ENCODE data around the gene DRAM2.

DRAM2 gene

DNA sequence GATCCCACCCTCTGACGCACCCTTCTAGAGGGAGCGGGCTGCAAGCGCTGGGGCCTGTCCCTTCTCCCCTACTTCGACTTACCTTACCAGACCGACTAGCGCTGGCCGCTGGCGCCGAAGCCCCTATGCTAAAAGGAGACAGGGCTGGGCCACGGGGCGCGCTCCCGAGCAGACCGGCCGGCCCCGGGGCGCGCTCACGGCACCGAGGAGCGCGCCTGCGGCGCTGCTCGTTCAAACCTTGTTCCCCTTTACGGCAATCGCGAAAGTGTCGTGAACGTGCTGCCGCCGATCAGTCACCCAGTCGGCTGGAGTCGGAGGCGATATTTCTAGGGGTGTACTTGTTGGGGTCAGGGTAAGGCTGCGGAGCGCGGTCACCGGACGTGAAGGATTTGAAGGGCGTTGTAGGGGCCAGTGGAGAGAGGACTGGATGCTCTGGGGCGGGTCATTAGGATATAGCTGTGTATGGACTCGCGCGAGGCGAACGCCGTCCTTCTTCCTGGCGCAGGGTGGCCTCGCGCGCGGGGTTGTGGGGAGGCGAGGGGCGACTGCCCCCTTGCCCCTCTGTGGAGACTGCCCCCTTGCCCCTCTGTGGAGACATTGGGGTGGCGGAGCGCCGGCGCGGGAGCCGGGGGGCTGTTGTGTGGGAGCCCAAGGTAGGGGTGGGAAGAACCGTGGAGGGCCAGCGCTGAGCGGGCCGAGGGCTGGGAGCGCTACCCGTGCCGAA lies at the start of gene DRAM2, which contains the start of gene CEPT1:
Gene DRAM2 (minus strand): TSS at position 138 of the 724 bp plus-strand sequence. CDS start 8,539 bp downstream, outside the sequence.
Gene CEPT1 (plus strand): TSS at position 268 of the 724 bp plus-strand sequence. CDS start 7,492 bp downstream, outside the sequence.
- peak; percentile 96 for DNase-seq (ENCODE audit: low read depth)

DNA sequence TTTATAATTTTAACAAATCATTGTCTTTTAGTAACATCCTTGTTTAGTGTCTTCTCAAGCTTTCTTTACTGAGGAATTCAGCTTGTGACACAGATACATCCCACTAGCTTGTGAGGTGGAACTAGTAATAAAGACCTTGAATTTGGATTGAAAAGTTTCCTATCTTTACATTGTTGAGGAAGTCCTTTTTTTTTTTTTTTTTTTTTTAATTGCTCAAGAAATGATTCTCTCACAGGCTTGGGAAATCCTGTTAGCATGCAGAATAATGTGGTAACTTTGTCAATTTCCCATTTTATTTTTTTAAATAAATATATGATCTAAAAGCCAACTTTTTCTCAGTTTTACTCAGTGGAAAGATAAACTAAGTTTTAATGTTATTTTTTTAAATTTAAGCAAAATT lies 44.8 kb upstream of the DRAM2 start:
- no peak for DNase-seq (ENCODE audit: low read depth)

DNA sequence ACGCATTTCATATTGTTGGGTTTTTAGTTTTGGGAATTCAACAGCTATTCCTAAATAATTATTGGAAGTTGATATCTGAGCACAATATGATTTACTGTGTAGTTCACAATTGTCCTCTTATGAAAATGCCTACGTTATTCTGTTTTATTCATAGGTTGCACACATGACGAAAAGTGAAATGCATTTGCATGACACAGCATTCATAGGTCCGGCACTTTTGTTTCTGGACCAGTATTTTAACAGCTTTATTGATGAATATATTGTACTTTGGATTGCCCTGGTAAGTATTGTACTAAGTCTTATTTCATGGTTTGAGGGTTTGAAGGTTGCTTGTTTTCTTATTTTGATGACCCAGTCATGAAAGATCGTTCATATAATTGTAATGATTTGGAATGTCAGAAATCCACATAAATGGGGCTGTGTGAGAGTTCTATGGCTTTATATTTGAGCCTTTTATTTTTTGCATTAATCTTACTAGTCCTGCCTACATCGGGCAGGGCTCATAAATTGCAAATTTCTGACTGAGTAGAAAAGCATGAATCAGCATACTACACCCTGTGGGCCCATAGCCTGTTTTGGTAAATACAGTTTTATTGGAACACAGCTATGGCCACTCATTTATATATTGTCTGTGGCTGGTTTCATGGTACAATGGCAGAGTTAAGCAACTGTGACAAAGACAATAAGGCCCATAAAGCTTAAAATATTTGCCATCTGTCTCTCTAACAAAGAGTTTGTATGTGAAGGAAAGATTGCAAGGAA lies 43.6 kb upstream of the DRAM2 start:
- no peak for DNase-seq (ENCODE audit: low read depth)

DNA sequence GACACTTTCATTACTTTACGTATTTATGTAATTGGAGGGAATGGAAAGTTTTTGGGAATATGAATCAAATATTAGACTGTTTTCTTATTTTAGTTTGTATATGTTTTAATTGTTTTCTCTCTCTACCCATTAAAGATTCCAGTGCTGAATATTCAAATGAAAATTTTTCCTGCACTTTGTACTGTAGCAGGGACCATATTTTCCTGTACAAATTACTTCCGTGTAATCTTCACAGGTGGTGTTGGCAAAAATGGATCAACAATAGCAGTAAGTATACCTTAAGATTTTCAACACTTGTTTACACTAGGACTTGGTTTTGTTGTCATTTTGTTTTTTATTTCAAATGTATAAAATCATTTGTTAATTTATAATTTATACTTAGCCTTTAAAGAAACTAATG lies 42.2 kb upstream of the DRAM2 start:
- DNase-seq (ENCODE audit: low read depth), result no peak

DNA sequence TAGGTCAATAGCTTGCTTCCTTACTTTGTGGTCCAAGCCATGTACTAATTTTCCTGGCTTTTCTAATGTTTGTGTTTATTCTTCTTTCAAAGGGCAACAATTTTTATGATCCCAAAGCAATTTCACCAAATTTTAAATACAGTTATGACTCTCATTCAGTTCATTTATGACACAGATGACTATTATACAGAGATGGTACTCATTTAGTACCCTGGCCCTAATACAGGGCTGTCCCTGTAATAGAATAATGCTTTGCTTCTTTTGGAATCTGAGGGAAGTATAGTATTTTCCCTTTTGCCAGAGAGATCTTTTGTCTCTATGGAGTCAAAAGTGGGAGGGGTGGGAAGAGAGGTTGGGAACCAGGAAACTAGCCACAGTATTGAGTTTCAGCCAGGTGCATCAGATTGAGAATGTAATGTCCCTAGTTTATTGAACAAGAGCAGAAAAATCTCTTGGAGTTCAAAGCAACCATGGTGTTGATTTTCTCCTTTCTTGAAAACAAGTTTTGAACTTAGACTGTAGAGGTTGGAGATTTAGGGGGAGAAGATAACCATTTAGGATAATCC lies 40.2 kb upstream of the DRAM2 start:
- no peak for DNase-seq (ENCODE audit: low read depth)

DNA sequence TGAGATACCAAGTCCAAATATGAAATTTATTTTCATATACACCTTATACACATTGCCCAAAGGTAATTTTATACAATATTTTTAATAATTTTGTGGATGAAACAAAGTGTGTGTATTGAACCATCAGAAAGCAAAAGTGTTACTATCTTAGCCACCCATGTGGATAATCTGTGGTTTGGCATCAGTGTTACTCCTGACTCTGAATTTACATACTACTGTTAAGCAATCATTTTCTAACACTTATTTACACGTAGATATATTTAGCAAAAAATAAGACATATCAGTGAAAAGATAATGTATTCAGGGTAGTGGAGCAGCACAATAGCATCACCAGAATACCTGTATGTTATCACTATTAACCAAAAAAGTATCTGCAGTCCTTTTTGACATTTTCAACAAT lies 36.8 kb upstream of the DRAM2 start:
- DNase-seq (ENCODE audit: low read depth), result no peak

DNA sequence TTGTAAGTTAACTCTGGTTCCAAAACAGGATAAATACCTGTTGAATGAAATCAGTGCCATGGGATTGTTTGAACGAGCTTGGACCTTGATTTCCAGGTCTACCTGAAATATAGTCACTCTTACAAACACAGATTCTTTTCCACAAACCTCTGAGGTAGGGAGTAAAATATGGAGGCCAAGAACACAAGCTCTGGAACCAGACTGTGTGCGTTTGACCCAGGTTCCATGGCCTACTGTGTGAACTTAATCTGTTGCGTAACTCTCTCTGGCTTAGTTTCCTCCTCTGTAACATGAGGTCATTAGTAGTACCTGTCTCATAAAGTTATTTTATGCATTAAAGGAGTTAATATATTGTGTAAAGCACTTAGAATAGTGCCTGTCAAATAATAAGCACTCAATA lies 35.5 kb upstream of the DRAM2 start:
- no peak for DNase-seq (ENCODE audit: low read depth)

DNA sequence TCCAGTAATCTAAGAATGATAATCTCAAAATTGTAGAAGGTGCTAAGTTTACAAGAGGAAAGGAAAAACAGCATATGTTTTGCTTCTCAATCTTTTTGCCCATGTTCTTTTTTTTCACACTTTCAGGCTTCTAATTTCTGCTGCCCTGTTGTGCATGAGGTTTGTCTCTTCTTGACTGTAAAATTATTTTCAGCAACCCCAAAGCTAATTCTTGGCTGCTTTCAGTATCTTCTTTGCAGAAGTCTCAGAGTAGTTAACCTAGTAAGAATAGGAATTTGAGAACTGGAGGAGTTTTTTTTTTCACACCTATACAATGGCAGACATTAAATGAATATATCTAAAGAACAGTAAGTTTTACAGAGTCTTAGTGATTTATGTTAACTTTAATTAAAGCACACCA lies 34.2 kb upstream of the DRAM2 start:
- DNase-seq (ENCODE audit: low read depth), result no peak

DNA sequence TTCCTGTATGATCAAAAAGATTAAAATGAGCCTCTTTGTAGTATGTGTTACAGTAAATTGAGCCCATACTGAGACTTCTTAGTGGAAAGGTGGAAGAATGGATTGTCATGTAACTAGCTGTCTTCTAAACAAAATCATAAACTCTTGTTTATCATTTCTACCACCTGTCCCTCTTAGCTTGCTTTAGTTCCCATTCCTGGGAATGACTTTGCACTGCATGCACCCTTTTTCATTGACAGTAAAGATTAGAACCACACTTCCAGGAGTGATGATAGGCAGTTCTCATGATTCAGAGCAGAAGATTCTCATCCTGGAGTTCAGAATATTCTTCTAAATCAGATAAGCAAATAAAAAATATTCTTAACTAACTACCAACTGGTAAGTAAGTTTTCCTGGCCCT lies 32.6 kb upstream of the DRAM2 start:
- DNase-seq (ENCODE audit: low read depth), result no peak

DNA sequence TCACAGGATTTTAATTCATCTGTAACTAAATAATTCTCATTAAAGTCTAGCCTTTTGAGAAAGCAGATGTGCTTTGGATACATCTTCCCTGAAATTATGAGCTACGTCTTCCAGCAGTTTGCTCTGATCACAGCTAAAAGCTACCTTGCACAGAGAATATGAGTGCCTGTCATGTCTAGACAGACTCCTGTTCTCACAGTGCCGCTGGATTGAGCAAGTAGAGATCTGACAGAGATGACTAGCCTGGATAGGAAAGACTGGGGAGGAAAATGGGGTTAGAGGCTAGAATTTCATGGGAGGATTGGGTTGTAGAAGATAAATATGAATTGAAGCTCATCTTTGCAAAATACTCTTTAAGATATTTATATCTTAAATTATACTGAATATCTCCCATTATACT lies 24.3 kb upstream of the DRAM2 start:
- DNase-seq (ENCODE audit: low read depth), result no peak

DNA sequence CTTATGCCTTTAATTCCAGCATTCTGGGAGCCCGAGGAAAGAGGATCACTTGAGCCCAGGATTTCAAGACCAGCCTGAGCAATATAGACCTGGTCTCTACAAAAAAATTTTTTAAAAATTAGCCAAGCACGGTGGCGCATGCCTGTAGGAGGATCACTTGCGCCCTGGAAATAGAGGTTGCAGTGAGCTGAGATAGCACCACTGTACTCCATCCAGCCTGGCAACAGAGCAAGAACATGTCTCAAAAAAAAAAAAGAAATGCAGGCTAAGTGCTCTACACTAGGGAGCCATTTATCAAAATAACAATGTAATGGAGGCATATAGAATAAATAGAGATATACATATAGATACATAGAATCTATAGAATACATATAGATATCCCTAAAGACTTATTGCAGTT lies 23.5 kb upstream of the DRAM2 start:
- DNase-seq (ENCODE audit: low read depth), result no peak

DNA sequence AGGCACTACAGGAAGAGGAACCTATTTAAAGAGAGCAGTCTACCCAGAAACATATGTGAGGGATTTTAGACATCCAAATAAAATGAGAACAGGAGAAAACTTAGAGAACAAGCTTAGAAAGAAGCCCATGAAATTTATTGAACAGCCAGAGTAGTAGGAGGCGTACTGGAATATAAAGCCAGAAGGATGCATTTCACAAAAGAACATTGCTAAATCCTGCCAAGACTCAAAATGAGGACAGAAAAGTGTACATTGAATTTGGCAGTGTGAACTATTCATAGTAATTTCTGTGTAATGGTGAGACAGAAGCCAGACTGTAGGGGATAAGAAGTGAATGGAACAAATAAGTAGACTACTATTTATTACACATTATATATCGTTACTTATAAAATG lies 22.6 kb upstream of the DRAM2 start:
- DNase-seq (ENCODE audit: low read depth), result no peak

DNA sequence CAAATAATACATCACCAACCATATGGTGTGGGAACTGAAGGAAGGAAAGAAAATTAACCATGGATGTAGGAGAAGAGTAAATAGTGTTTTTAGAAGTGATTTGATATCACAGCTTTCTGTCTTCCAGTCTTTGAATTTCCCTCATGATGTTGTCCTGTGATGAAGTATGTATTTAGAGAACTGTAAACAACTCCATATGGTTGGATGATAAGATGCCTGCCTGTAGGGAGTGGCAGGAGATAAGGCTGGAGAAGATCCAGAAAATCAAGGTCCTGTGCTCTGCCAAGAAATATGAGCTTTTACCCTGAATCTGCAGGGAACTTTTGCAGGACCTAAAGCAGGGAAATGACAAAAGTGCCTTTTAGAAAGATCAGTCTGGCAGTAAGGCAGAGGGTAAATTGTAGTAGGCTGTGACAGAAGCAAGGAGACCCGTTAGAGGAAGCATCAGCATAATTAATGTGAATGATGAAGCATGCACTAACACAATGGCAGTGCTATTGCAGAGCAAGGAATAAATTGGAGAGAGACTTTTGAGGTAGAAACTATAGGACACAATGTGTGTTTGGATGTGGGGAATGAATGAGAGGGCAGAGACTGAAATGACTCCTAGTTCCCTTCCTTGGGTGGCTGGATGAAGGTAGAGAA lies 22.1 kb upstream of the DRAM2 start:
- DNase-seq (ENCODE audit: low read depth), result no peak

DNA sequence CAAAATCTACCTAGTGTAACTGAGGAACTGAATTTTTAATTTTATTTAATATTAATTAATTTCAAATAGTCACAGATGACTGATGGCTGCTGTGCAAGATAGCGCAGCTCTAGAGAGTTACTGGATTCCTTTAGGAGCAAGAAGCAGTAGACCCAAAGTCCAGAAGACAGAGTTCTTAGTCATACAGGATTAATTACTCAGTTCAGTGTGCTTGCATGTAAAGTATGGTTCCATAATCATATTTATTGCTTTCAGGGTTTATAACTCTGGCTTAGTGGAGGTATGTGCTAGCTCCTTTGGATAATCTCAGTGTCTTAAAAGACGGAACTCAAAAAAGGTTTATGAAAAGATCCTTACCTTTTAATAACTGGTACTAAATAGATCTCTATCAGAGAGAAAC lies 17.5 kb upstream of the DRAM2 start:
- no peak for DNase-seq (ENCODE audit: low read depth)

DNA sequence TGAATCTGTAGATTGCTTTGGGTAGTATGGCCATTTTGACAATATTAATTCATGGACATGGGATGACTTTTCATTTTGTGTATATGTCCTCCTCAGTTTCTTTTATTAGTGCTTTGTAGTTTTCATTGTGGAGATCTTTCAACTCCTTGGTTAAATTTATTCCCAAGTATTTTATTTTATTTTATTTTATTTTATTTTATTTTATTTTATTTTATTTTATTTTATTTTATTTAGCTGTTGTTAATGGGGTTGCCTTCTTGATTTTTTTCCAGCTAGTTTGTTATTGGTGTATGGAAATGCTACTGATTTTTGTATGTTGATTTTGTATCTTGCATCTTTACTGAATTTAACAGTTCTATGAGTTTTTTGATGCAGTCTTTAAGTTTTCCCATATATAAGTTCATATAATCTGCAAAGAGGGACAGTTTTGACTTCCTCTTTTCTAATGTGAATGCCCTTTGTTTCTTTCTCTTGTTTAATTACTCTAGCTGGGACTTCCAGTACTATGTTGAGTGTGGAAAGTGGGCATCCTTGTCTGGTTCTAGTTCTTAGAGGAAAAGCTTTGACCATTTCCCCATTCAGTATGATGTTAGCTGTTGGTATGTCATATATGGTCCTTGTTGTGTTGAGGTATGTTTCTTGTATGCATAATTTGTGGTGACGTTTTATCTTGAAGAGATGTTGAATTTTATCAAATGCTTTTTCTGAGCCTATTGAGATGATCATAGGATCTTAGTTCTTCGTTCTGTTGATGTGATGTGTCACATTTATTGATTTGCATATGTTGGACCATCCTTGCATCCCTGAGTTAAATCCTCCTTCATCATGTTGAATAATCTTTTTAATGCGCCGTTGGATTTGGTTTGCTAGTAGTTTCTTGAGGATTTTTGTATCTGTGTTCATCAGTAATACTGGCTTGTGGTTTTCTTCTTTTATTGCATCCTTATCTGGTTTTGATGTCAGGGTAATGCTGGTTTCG lies 14.4 kb upstream of the DRAM2 start:
- DNase-seq (ENCODE audit: low read depth), result no peak

DNA sequence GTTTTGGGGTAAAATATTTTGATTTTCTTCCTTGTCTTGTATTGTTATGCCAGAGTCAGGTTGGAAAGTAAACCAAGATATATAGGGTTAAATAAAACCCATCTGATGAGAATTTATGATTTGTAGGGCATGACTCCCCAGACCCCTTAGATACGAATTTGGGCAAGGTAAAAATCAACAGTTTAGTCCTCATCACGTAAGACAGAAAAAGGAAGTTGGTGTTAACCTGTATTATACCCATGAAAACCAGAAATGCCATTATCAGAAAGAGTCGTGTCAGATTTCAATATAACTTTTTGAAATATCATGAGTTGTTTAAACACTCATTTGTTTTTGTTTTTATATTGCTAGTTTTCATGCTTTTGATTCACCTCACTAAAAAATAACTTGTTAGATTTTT lies 11.9 kb upstream of the DRAM2 start:
- no peak for DNase-seq (ENCODE audit: low read depth)

DNA sequence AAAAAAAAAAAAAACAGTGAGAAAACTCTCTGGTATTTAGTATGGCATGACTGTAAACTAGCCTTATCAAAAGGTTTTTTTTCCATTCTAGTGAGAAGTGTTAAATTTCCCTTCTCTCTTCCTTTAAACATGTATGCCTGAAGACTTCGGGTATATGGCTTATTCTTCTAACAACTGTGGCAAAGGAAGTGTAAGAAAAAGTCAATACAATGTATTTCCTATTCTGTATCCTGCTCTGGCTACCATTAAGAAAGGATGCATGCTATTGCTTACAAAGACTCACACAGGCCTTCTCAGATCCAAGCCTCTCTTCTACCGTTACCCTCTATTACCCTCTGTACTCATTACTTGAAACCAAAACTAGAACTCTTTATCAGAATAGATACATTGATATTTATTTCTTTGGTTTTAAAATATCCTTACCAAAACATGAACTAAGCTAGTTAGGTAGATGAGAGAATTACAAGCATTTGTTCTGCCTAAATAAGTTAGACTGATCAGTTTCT lies 8.5 kb upstream of the DRAM2 start:
- no peak for DNase-seq (ENCODE audit: low read depth)

DNA sequence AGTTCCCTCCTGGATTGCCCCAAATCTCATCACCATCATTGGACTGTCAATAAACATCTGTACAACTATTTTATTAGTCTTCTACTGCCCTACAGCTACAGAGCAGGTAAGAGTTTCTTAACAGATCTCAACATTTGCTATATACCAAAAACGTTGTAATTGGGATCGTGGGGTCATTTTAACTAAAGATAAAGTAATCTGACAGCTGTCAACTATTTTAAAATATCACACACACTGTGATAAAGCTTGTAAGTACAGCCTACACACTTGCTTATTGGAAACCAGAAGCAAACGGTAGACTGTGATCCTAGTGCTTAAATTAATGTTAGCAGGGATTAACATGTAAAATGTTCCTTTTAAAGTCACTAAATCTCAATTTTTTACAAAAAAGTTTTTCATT lies 8.1 kb upstream of the DRAM2 start:
- no peak for DNase-seq (ENCODE audit: low read depth)

DNA sequence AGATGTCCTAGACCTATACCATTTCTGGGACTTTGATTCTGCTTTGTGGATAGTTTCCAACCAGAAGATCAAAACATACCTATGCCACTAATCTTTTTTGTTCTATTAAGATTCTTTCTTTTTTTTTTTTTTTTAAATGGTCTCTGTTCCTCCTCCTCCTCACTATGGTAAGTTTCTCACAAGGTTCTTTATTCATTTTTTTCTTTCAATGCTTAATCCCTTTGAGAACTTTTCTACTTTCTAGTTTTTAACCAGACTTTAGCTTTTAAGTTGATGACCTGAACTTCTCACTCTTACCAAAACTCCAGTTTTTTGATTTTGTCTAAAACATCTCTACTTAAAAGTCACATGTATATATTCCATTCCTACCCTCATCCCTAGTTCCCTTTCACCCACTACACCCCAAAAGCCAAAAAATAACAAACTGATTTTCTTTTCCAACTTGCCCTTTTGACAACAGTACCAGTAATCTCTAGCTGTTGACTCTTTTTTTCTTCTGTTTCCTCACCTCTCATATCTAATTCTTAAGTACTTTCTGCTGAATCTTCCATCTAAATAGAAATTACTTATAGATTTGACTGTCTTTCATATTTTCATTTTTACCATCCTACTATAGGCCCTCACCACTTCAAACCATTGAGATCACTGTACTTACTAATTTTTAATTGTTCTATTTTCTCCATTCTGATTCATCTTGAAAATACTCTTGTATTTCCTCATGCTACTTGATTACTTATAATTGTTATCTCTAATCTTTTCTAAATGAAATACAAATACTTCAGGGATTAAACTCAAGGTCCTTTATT lies 6.3 kb upstream of the DRAM2 start:
- DNase-seq (ENCODE audit: low read depth), result no peak

DNA sequence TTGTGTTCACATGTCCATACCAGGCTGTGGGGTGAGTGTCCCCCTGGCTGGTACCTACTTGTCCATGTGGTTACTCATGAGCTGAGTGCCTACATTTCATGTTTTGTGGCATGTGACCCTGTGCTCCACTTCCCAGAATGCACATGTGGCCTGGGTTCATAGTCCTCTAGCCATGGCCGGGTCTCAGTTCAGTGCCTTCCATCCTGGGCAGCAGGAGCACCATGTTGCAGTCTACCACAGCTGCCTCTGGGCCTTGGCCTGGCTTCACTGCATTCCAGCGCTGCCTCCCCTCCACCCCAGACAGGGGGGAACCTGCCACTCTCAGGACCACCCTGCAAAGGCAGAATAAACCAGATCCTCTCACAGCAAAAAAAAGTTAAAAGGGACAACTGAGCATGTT lies 5.6 kb upstream of the DRAM2 start:
- no peak for DNase-seq (ENCODE audit: low read depth)

Measured in CMK (cell line).